Body of pancreas (tissue), 4 donors: Measurements from ENCODE around the gene BBX.

Experiments
- POLR2A ChIP-seq, 3 donors: fragments of 450-650 bp; IDR thresholded peaks; one replicate each; pipeline ENCODE4 v1.6.1; 2016; ENCODE audit warnings: antibody characterized with exemption in 3 of 3, mild to moderate bottlenecking in 2 of 3
- TF ChIP-seq, protein P1 (sequence below), 7 experiments: fragments of 450-650 bp in 4 of 7; fragments of 200-600 bp in 3 of 7; sonication (generic) in 3 of 7; IDR thresholded peaks; one replicate each; pipeline ENCODE4 v1.5.1; 2016 to 2019; ENCODE audit warnings: antibody characterized with exemption in 7 of 7

DNA sequence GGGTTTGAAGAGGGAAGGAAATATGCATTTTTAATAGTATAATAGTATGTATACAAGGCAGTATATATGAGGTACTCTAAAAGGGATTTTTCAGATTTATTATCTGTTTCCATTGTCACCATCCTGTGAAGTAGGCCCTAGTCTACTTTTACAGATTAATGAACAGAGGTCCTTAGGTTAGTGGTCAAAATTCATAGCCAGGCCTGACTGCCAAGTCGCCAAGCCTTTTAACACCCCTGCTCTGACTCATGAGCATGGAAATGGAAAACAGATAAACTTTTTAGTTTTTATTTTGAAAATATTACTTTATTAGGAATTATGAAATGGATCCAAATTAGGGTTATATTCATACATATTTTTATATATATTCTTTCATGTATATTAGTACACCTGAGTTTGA, 146.9 kb downstream of the BBX start:
- TF ChIP-seq, protein P1, sequence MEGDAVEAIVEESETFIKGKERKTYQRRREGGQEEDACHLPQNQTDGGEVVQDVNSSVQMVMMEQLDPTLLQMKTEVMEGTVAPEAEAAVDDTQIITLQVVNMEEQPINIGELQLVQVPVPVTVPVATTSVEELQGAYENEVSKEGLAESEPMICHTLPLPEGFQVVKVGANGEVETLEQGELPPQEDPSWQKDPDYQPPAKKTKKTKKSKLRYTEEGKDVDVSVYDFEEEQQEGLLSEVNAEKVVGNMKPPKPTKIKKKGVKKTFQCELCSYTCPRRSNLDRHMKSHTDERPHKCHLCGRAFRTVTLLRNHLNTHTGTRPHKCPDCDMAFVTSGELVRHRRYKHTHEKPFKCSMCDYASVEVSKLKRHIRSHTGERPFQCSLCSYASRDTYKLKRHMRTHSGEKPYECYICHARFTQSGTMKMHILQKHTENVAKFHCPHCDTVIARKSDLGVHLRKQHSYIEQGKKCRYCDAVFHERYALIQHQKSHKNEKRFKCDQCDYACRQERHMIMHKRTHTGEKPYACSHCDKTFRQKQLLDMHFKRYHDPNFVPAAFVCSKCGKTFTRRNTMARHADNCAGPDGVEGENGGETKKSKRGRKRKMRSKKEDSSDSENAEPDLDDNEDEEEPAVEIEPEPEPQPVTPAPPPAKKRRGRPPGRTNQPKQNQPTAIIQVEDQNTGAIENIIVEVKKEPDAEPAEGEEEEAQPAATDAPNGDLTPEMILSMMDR (IDR thresholded peaks at IDR 0.05): no peak
- TF ChIP-seq POLR2A (IDR thresholded peaks at IDR 0.05): no peak
